Mesodermal cell (in vitro differentiated cells): ENCODE results near the gene SRL.
"Not testable (repeated sequence)": the region's sequence is repeated elsewhere in the genome, so short reads cannot be mapped to it uniquely, and the experiment has no call there.

Source experiments
- H3K27ac ChIP-seq: 2 replicates; pipeline ENCODE4 v1.7.0; 2013; ENCODE audit warnings: mild to moderate bottlenecking, low read depth, low read length, moderate library complexity; ENCODE audit not compliant: severe bottlenecking
- H3K36me3 ChIP-seq: 2 replicates; pipeline ENCODE4 v1.7.1; 2013; ENCODE audit warnings: mild to moderate bottlenecking, low read length, moderate library complexity; ENCODE audit not compliant: control insufficient read depth, insufficient read depth
- H3K4me1 ChIP-seq: one replicate; pipeline ENCODE4 v1.7.1; 2013; ENCODE audit warnings: mild to moderate bottlenecking, low read length; ENCODE audit not compliant: insufficient read depth, control insufficient read depth, poor library complexity, severe bottlenecking
- H3K4me3 ChIP-seq: 2 replicates; pipeline ENCODE4 v1.7.0; 2013; ENCODE audit warnings: low read length, control low read depth, mild to moderate bottlenecking; ENCODE audit not compliant: insufficient read depth, poor library complexity, severe bottlenecking; ENCODE audit errors: extremely low read depth
- H3K9me3 ChIP-seq: 2 replicates; pipeline ENCODE4 v1.7.1; 2013; ENCODE audit warnings: mild to moderate bottlenecking, low read length, moderate library complexity; ENCODE audit not compliant: control insufficient read depth
- WGBS, 2 experiments: methylation state at CpG; one replicate each; pipeline ENCODE4 v1.1.5; 2013; ENCODE audit warnings: missing lambda C conversion rate in 2 of 2; ENCODE audit not compliant: insufficient coverage in 2 of 2; 5-methylcytosine and 5-hydroxymethylcytosine counted together

Gene SRL

GRCh38 chr16:4212211-4212933 lies 29.5 kb downstream of the SRL start:
- H3K36me3 ChIP-seq = no peaks in the 10 kb centered on the region
- H3K27ac ChIP-seq = no peak overlapping the region
- no peak overlapping the region for H3K4me3 ChIP-seq
- 97 to 98% methylated on average over 7 to 8 of the region's 11 CpGs for WGBS, 2 experiments
- peaks cover 16% of the 10 kb centered on the region for H3K4me1 ChIP-seq
- H3K9me3 ChIP-seq = no peaks in the 10 kb centered on the region

DNA sequence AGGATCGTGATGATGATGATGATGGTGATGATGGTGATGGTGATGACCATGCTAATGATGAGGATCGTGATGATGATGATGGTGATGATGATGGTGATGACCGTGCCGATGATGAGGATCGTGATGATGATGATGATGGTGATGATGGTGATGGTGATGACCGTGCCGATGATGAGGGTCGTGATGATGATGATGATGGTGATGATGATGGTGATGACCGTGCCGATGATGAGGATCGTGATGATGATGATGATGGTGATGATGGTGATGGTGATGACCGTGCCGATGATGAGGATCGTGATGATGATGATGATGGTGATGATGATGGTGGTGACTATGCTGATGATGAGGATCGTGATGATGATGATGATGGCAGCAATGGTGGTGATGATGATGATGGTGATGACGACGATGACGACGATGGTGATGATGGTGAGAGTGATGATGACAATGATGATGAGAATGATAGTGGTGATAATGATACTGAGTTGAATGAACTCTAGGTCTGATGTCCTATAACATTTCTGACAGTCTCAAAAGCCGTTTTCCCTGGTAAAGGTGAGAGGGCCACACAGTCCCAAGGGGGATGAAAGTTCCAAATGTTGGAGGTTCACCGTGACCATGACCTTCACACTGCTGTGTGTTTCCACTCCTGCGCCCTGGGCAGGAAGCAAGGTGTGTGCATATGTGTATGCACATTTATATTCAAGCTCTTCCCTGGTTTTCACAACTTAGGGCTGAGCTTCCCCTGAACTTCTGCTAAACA lies 30.3 kb downstream of the SRL start:
- not testable (repeated sequence) for H3K27ac ChIP-seq, H3K4me3 ChIP-seq, H3K36me3 ChIP-seq, H3K9me3 ChIP-seq
- 95% methylated on average over 14 to 20 of the region's 22 CpGs for WGBS, 2 experiments
- peaks cover 13% of the 10 kb centered on the region for H3K4me1 ChIP-seq

DNA sequence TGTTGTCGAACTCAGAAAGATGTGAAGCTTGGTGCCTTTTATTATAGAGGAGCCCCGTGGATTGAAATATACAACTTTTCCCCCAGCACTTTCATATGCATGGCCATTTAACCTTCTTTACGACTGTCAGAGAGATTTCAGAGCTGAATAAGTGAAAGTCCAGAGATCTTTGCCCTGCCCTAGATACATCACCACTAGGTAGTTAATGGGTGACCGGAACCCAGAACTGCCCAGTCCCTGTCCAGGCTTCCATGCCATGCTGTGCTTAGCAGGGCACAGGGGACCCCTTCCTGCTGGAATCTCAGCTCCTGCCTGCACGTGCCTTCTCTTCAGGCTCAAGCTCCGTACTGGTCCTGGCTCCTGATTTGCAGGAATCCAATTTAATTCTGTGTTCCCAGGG lies 32.2 kb downstream of the SRL start:
- H3K36me3 ChIP-seq = no peaks in the 10 kb centered on the region
- H3K27ac ChIP-seq = no peak overlapping the region
- H3K4me3 ChIP-seq = no peak overlapping the region
- H3K4me1 ChIP-seq = peaks cover 13% of the 10 kb centered on the region
- H3K9me3 ChIP-seq = no peaks in the 10 kb centered on the region
- WGBS, 2 experiments = 89 to 92% methylated on average over 2 to 4 of the region's 6 CpGs

DNA sequence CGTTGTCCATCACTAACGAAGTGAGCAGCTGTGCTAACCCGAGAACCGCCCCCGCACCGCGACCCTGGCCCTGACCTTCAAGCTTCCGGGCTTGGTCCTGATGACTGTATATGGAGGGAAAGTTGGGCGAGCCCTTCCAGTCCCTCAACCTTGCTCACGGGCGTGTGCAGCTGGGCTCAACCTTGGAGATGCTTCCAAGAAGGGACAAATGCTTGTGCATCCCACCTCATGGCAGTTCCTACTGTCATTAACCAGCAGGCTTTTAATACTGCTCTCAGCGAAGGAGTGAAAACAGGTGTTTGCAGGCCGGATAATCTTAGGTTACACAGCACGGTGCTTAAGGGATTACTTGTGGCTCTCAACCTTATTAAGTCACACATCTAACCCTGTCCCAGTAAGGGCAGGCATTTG lies 33.5 kb downstream of the SRL start:
- H3K4me3 ChIP-seq = no peak overlapping the region
- no peaks in the 10 kb centered on the region for H3K36me3 ChIP-seq
- H3K9me3 ChIP-seq = no peaks in the 10 kb centered on the region
- H3K27ac ChIP-seq = no peak overlapping the region
- peaks cover 8% of the 10 kb centered on the region for H3K4me1 ChIP-seq
- 86 to 91% methylated on average over 12 to 14 of the region's 14 CpGs for WGBS, 2 experiments

- 87 to 92% methylated on average over 10 to 17 of the region's 23 CpGs for WGBS, 2 experiments
- H3K4me3 ChIP-seq = no peak overlapping the region
- H3K27ac ChIP-seq = no peak overlapping the region
- H3K4me1 ChIP-seq = peaks cover 3% of the 10 kb centered on the region
- no peaks in the 10 kb centered on the region for H3K36me3 ChIP-seq
- no peaks in the 10 kb centered on the region for H3K9me3 ChIP-seq
These were observed 34.1 kb downstream of the SRL start for GRCh38 chr16:4207683-4208340.

- H3K36me3 ChIP-seq = no peaks in the 10 kb centered on the region
- no peak overlapping the region for H3K27ac ChIP-seq
- WGBS, 2 experiments = 84 to 91% methylated on average over 11 of the region's 14 CpGs
- H3K4me1 ChIP-seq = no peaks in the 10 kb centered on the region
- H3K9me3 ChIP-seq = no peaks in the 10 kb centered on the region
- H3K4me3 ChIP-seq = no peak overlapping the region
These were observed 34.7 kb downstream of the SRL start for GRCh38 chr16:4207229-4207628.

DNA sequence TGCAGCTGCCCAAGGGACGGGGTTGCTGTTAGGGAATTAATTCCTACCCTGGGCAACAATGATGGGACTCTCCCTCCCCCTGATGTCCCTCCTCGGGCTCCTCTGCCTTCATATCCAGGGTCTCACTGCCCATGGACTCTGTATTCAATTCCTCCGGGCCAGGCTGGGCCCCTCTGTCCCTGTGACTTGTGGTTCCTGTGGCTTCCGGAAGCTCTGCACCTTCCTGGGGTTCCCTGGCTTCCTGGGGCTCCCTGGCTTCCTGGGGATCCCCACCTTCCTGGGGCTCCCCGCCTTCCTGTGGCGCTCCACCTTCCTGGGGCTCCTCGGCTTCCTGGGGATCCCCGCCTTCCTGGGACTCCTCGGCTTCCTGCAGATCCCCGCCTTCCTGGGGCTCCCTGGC lies 35.2 kb downstream of the SRL start:
- Histone ChIP-seq H3K4me1 (no peaks in the 10 kb centered on the region), H3K27ac (no peak overlapping the region), H3K36me3 (no peaks in the 10 kb centered on the region), H3K4me3 (no peak overlapping the region), H3K9me3 (no peaks in the 10 kb centered on the region)
- 84 to 93% methylated on average over 6 to 10 of the region's 10 CpGs for WGBS, 2 experiments

- no peaks in the 10 kb centered on the region for H3K36me3 ChIP-seq
- H3K9me3 ChIP-seq = no peaks in the 10 kb centered on the region
- no peaks in the 10 kb centered on the region for H3K4me1 ChIP-seq
- H3K27ac ChIP-seq = no peak overlapping the region
- 78 to 80% methylated on average over 8 of the region's 8 CpGs for WGBS, 2 experiments
- no peak overlapping the region for H3K4me3 ChIP-seq
These were observed 35.9 kb downstream of the SRL start for GRCh38 chr16:4205971-4206370.

- H3K36me3 ChIP-seq = no peaks in the 10 kb centered on the region
- WGBS, 2 experiments = 87 to 89% methylated on average over 7 of the region's 9 CpGs
These were observed 37.4 kb downstream of the SRL start for GRCh38 chr16:4204521-4204920.

DNA sequence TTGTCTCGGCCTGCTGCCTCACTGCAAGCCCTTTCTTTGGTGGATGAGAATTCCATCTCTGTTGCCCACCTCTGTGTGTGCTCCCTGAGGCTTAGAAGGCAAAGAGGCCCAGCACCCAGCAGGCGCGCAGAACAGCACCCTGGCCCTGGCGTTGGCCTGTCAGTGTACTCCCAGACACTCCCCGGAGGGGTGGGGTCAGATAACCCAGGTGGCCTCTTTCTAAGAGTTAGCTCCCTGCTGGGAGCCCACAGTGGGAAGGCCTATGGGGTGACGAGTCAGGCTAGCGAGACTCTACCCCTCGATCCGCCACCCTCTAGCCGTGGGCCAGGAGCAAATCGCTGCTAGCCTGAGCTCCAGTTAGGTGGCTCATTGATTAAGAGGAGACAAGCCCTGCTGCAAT lies 38.1 kb downstream of the SRL start:
- H3K4me3 ChIP-seq = no peak overlapping the region
- 89 to 95% methylated on average over 10 of the region's 11 CpGs for WGBS, 2 experiments
- no peaks in the 10 kb centered on the region for H3K36me3 ChIP-seq

More at GRCh38 chr16:4204521-4204920, 37.4 kb downstream of the SRL start:
- Histone ChIP-seq H3K27ac (no peak overlapping the region), H3K4me1 (no peaks in the 10 kb centered on the region), H3K4me3 (no peak overlapping the region), H3K9me3 (no peaks in the 10 kb centered on the region)

More for the DNA sequence above, 38.1 kb downstream of the SRL start:
- Histone ChIP-seq H3K9me3 (no peaks in the 10 kb centered on the region), H3K27ac (no peak overlapping the region), H3K4me1 (no peaks in the 10 kb centered on the region)
